Hepatocyte (in vitro differentiated cells): ENCODE results near the gene NOL9. TPM values are rescaled to one million over a fixed set of nuclear protein-coding genes. Genes with fewer than 3 reads are reported as not detected.
"Not testable (repeated sequence)": the region's sequence is repeated elsewhere in the genome, so short reads cannot be mapped to it uniquely, and the experiment has no call there.

Source experiments
- DNase-seq: peaks from one replicate; pipeline ENCODE4 v3.0.0-alpha.2; 2016; ENCODE audit warnings: low spot score
- H2AFZ ChIP-seq: fragments of 200-600 bp; sonication (generic); 2 replicates; pipeline ENCODE4 v1.6.0; 2016; ENCODE audit warnings: antibody characterized with exemption, mild to moderate bottlenecking
- H3K27ac ChIP-seq: fragments of 200-600 bp; sonication (generic); 2 replicates; pipeline ENCODE4 v1.5.1; 2016; ENCODE audit warnings: mild to moderate bottlenecking
- H3K27me3 ChIP-seq: fragments of 200-600 bp; sonication (generic); 2 replicates; pipeline ENCODE4 v1.6.1; 2016
- H3K36me3 ChIP-seq: fragments of 200-600 bp; sonication (generic); replicated peaks from 2 replicates; pipeline ENCODE4 v1.5.1; 2016; ENCODE audit warnings: low read depth; ENCODE audit not compliant: insufficient read depth
- H3K4me1 ChIP-seq: fragments of 200-600 bp; sonication (generic); 2 replicates; pipeline ENCODE4 v1.5.1; 2016; ENCODE audit warnings: mild to moderate bottlenecking, moderate library complexity; ENCODE audit not compliant: insufficient read depth
- H3K4me2 ChIP-seq: fragments of 200-600 bp; sonication (generic); 2 replicates; pipeline ENCODE4 v1.6.0; 2016
- H3K4me3 ChIP-seq: fragments of 200-600 bp; sonication (generic); 2 replicates; pipeline ENCODE4 v1.5.1; 2016; ENCODE audit warnings: mild to moderate bottlenecking
- H3K79me2 ChIP-seq: fragments of 200-600 bp; sonication (generic); 2 replicates; pipeline ENCODE4 v1.6.0; 2017; ENCODE audit warnings: mild to moderate bottlenecking
- H3K9me2 ChIP-seq: fragments of 200-600 bp; sonication (generic); replicated peaks from 2 replicates; pipeline ENCODE4 v1.6.0; 2017; ENCODE audit warnings: mild to moderate bottlenecking; ENCODE audit not compliant: insufficient read depth
- H3K9me3 ChIP-seq: fragments of 200-600 bp; sonication (generic); 2 replicates; pipeline ENCODE4 v1.5.1; 2016; ENCODE audit warnings: low read depth, mild to moderate bottlenecking
- H4K20me1 ChIP-seq: fragments of 200-600 bp; sonication (generic); 2 replicates; pipeline ENCODE4 v1.6.0; 2016; ENCODE audit warnings: mild to moderate bottlenecking; ENCODE audit not compliant: insufficient read depth, poor library complexity, severe bottlenecking
- EZH2 ChIP-seq: fragments of 200-600 bp; sonication (generic); IDR thresholded peaks from 2 replicates; pipeline ENCODE4 v1.6.1; 2016; ENCODE audit warnings: antibody characterized with exemption, mild to moderate bottlenecking, borderline replicate concordance
- EZH2phosphoT487 ChIP-seq: fragments of 200-600 bp; sonication (generic); IDR thresholded peaks from one replicate; pipeline ENCODE4 v1.6.1; 2018; ENCODE audit warnings: antibody characterized with exemption, mild to moderate bottlenecking, low read depth, moderate library complexity; ENCODE audit not compliant: unreplicated experiment, severe bottlenecking
- WGBS: methylation state at CpG from one replicate; pipeline ENCODE4 v1.1.6; 2016; ENCODE audit warnings: low lambda C conversion rate; ENCODE audit errors: missing lambda C conversion rate; 5-methylcytosine and 5-hydroxymethylcytosine counted together
- polyA plus RNA-seq: library from polyadenylated mRNA; unstranded; fragments of >200 nt; fragmentation: Nextera tagmentation; extraction: Ambion mirVana; gene quantifications from 2 replicates; pipeline ENCODE4 v1.2.1, GENCODE V29; 2016
- total RNA-seq: library from RNA; depleted of rRNA; stranded (reverse); fragments of >200 nt; gene quantifications from 2 replicates; pipeline ENCODE4 v1.2.3, GENCODE V29; 2014
- TF ChIP-seq, protein P1 (sequence below): fragments of 200-600 bp; sonication (generic); IDR thresholded peaks from 2 replicates; pipeline ENCODE4 v1.5.1; 2016; ENCODE audit warnings: antibody characterized with exemption, mild to moderate bottlenecking; ENCODE audit not compliant: poor library complexity

The NOL9 gene
- total and polyA plus RNA-seq, 2 experiments from 2014 or later = 13.7 to 21.6 TPM

DNA sequence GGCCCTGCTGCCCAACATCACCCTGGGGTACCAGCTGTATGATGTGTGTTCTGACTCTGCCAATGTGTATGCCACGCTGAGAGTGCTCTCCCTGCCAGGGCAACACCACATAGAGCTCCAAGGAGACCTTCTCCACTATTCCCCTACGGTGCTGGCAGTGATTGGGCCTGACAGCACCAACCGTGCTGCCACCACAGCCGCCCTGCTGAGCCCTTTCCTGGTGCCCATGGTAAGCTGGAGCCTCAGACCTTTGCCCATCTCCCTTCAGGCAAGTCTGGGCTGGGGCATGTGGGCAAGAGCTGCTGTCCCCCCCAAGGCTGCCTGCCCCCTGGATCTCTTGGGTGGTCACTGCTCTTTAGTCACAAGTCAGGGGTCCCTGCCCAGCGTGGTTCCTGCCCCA is 16.7 kb upstream of the NOL9 start:
- no peak for DNase-seq
- Histone ChIP-seq H4K20me1 (no peaks in the 10 kb centered on the region), H3K9me2 (no peaks in the 10 kb centered on the region), H3K79me2 (no peaks in the 10 kb centered on the region), H3K4me3 (no peak overlapping the region), H3K27me3 (no peaks in the 10 kb centered on the region), H3K27ac (no peak overlapping the region), H2AFZ (no peak overlapping the region), H3K36me3 (no peaks in the 10 kb centered on the region), H3K4me1 (no peaks in the 10 kb centered on the region), H3K9me3 (no peaks in the 10 kb centered on the region), H3K4me2 (no peak overlapping the region)
- no peak for TF ChIP-seq EZH2phosphoT487
- TF ChIP-seq, protein P1, sequence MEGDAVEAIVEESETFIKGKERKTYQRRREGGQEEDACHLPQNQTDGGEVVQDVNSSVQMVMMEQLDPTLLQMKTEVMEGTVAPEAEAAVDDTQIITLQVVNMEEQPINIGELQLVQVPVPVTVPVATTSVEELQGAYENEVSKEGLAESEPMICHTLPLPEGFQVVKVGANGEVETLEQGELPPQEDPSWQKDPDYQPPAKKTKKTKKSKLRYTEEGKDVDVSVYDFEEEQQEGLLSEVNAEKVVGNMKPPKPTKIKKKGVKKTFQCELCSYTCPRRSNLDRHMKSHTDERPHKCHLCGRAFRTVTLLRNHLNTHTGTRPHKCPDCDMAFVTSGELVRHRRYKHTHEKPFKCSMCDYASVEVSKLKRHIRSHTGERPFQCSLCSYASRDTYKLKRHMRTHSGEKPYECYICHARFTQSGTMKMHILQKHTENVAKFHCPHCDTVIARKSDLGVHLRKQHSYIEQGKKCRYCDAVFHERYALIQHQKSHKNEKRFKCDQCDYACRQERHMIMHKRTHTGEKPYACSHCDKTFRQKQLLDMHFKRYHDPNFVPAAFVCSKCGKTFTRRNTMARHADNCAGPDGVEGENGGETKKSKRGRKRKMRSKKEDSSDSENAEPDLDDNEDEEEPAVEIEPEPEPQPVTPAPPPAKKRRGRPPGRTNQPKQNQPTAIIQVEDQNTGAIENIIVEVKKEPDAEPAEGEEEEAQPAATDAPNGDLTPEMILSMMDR = no peak
- TF ChIP-seq EZH2 = no peak
- 69% methylated on average over 5 of the region's 5 CpGs for WGBS

GRCh38 chr1:6570100-6570499 is 15.8 kb upstream of the NOL9 start:
- Histone ChIP-seq H3K4me2 (no peak overlapping the region), H2AFZ (no peak overlapping the region), H3K36me3 (no peaks in the 10 kb centered on the region), H3K27ac (no peak overlapping the region), H3K4me1 (no peaks in the 10 kb centered on the region), H3K4me3 (no peak overlapping the region), H3K9me2 (no peaks in the 10 kb centered on the region), H3K27me3 (peaks cover 3% of the 10 kb centered on the region), H3K79me2 (no peaks in the 10 kb centered on the region), H3K9me3 (no peaks in the 10 kb centered on the region), H4K20me1 (no peaks in the 10 kb centered on the region)
- no peak for DNase-seq
- TF ChIP-seq EZH2phosphoT487 = no peak
- TF ChIP-seq, protein P1 = no peak
- TF ChIP-seq EZH2 = no peak
- WGBS = 86% methylated on average over 3 of the region's 3 CpGs

DNA sequence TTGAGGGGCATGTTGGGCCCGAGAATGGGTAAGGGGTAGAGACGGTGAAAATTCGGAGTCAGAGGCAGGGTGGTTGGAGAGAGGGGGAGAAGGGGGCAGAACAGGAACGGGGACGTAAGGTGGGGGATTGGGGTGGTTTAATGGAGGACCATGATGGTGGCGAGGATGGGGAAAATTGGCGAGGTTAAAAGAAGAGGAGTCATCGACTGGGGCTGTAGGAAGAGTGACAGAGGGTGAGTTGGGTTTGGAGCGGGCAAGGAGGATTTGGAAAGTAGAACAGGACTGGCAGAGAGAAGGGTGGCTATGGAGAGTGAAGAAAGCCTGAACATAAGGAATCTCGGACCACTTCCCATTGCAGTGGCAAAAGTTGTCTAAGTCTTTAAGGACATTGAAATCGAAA is 14.7 kb upstream of the NOL9 start:
- no peak for DNase-seq
- Histone ChIP-seq H3K27ac (no peak overlapping the region), H2AFZ (no peak overlapping the region), H3K4me1 (no peaks in the 10 kb centered on the region), H3K27me3 (peaks cover 4% of the 10 kb centered on the region), H3K9me3 (no peaks in the 10 kb centered on the region), H3K79me2 (no peaks in the 10 kb centered on the region), H3K9me2 (no peaks in the 10 kb centered on the region), H4K20me1 (no peaks in the 10 kb centered on the region), H3K4me2 (no peak overlapping the region), H3K4me3 (no peak overlapping the region), H3K36me3 (no peaks in the 10 kb centered on the region)
- TF ChIP-seq, protein P1 = no peak
- TF ChIP-seq EZH2 = no peak
- no peak for TF ChIP-seq EZH2phosphoT487
- 89% methylated on average over 6 of the region's 11 CpGs for WGBS

GRCh38 chr1:6560267-6560666 is 6.0 kb upstream of the NOL9 start:
- Histone ChIP-seq H3K4me3 (no peak overlapping the region), H3K9me3 (no peaks in the 10 kb centered on the region), H3K4me1 (no peaks in the 10 kb centered on the region), H3K36me3 (no peaks in the 10 kb centered on the region), H2AFZ (no peak overlapping the region), H3K79me2 (no peaks in the 10 kb centered on the region), H3K4me2 (no peak overlapping the region), H3K9me2 (no peaks in the 10 kb centered on the region), H3K27me3 (peaks cover 3% of the 10 kb centered on the region), H3K27ac (no peak overlapping the region), H4K20me1 (no peaks in the 10 kb centered on the region)
- TF ChIP-seq, protein P1 = no peak
- no peak for TF ChIP-seq EZH2phosphoT487
- no peak for TF ChIP-seq EZH2
- DNase-seq = no peak
- WGBS = 88% methylated on average over 9 of the region's 9 CpGs

- H4K20me1 ChIP-seq, H3K9me3 ChIP-seq, H3K36me3 ChIP-seq, H3K4me2 ChIP-seq, H3K27ac ChIP-seq, DNase-seq, H3K4me3 ChIP-seq, H2AFZ ChIP-seq, H3K9me2 ChIP-seq, H3K79me2 ChIP-seq, H3K27me3 ChIP-seq, H3K4me1 ChIP-seq: not testable (repeated sequence)
- 86% methylated on average over 11 of the region's 11 CpGs for WGBS
Measured at GRCh38 chr1:6559161-6559560, 4.8 kb upstream of the NOL9 start.
